HEK293 (cell line): Measurements from ENCODE around the gene TMEM203.

Experiments
- CTCF ChIA-PET: fragments of 350-600 bp; formaldehyde crosslinking; extraction: SDS; loops from one replicate; lab custom pipeline; 2021; ENCODE audit warnings: antibody characterized with exemption; lab: Yijun Ruan, JAX
- POLR2A ChIA-PET: fragments of 300-600 bp; formaldehyde crosslinking; extraction: SDS; loops from one replicate; lab custom pipeline; 2020; ENCODE audit warnings: antibody characterized with exemption, inconsistent platforms; lab: Yijun Ruan, JAX
- H3K27ac ChIP-seq: fragments of 200-500 bp; sonication (Bioruptor generic); 2 replicates; pipeline ENCODE4 v1.5.1; 2014; ENCODE audit warnings: low read depth, low read length, control low read depth, inconsistent platforms; ENCODE audit errors: extremely low read depth
- H3K36me3 ChIP-seq, 2 experiments: fragments of 200-500 bp in 1 of 2; sonication (Bioruptor generic) in 1 of 2; 1 replicate in 1 of 2; 2 replicates in 1 of 2; pipeline ENCODE4 v1.5.1; 2014 to 2017; ENCODE audit warnings: inconsistent platforms in 2 of 2, low read length in 2 of 2; ENCODE audit not compliant: control insufficient read depth in 2 of 2, insufficient read depth in 1 of 2
- H3K4me1 ChIP-seq: fragments of 200-500 bp; sonication (Bioruptor generic); 2 replicates; pipeline ENCODE4 v1.5.1; 2014; ENCODE audit warnings: mild to moderate bottlenecking, low read length, inconsistent platforms; ENCODE audit not compliant: control insufficient read depth, insufficient read depth
- H3K4me3 ChIP-seq: 2 replicates; pipeline ENCODE4 v1.5.1; 2011; ENCODE audit warnings: low read depth, mild to moderate bottlenecking, control low read depth, low read length, moderate library complexity
- H3K9me3 ChIP-seq: fragments of 200-500 bp; sonication (Bioruptor generic); 2 replicates; pipeline ENCODE4 v1.5.1; 2014; ENCODE audit warnings: low read depth, low read length, inconsistent platforms; ENCODE audit not compliant: control insufficient read depth, insufficient read depth
- FEZF1 ChIP-seq: fragments of 450-650 bp; formaldehyde crosslinking; IDR thresholded peaks from 2 replicates; pipeline ENCODE4 v1.5.1; 2016; ENCODE audit warnings: missing biosample characterization, missing genetic modification characterization
- GLI2 ChIP-seq: fragments of 450-650 bp; formaldehyde crosslinking; IDR thresholded peaks from 2 replicates; pipeline ENCODE4; 2017; ENCODE audit warnings: missing biosample characterization, missing genetic modification characterization, low read depth, borderline replicate concordance
- GLI4 ChIP-seq: fragments of 450-650 bp; formaldehyde crosslinking; IDR thresholded peaks from 2 replicates; pipeline ENCODE4 v1.5.1; 2016; ENCODE audit warnings: missing biosample characterization, missing genetic modification characterization
- GLIS2 ChIP-seq: fragments of 450-650 bp; formaldehyde crosslinking; IDR thresholded peaks from 2 replicates; pipeline ENCODE4 v1.5.1; 2016; ENCODE audit warnings: missing biosample characterization, missing genetic modification characterization
- HIC1 ChIP-seq: fragments of 450-650 bp; formaldehyde crosslinking; IDR thresholded peaks from 2 replicates; pipeline ENCODE4 v1.5.1; 2016; ENCODE audit warnings: missing biosample characterization, missing genetic modification characterization
- KLF1 ChIP-seq: fragments of 450-650 bp; formaldehyde crosslinking; IDR thresholded peaks from 2 replicates; pipeline ENCODE4 v1.5.1; 2016; ENCODE audit warnings: missing biosample characterization, missing genetic modification characterization
- KLF8 ChIP-seq: fragments of 450-650 bp; formaldehyde crosslinking; IDR thresholded peaks from 2 replicates; pipeline ENCODE4 v1.5.1; 2016; ENCODE audit warnings: missing biosample characterization, missing genetic modification characterization
- RBAK ChIP-seq: fragments of 450-650 bp; formaldehyde crosslinking; IDR thresholded peaks from 2 replicates; pipeline ENCODE4 v1.5.1; 2016; ENCODE audit warnings: missing biosample characterization, missing genetic modification characterization
- WT1 ChIP-seq: fragments of 450-650 bp; formaldehyde crosslinking; IDR thresholded peaks from 2 replicates; pipeline ENCODE4 v1.5.1; 2016; ENCODE audit warnings: missing biosample characterization, missing genetic modification characterization
- ZBTB10 ChIP-seq: fragments of 450-650 bp; formaldehyde crosslinking; IDR thresholded peaks from 2 replicates; pipeline ENCODE4 v1.5.1; 2016; ENCODE audit warnings: missing biosample characterization, missing genetic modification characterization
- ZBTB20 ChIP-seq: fragments of 450-650 bp; formaldehyde crosslinking; IDR thresholded peaks from 2 replicates; pipeline ENCODE4 v1.5.1; 2016; ENCODE audit warnings: missing biosample characterization, missing genetic modification characterization
- ZBTB7A ChIP-seq: fragments of 450-650 bp; formaldehyde crosslinking; IDR thresholded peaks from 2 replicates; pipeline ENCODE4 v1.5.1; 2016; ENCODE audit warnings: low read depth, missing biosample characterization, missing genetic modification characterization
- ZFHX2 ChIP-seq: fragments of 450-650 bp; formaldehyde crosslinking; conservative IDR thresholded peaks from 2 replicates; pipeline ENCODE4 v1.5.1; 2016; ENCODE audit warnings: missing biosample characterization, missing genetic modification characterization
- ZNF324 ChIP-seq: fragments of 450-650 bp; formaldehyde crosslinking; IDR thresholded peaks from 2 replicates; pipeline ENCODE4 v1.5.1; 2016; ENCODE audit warnings: missing biosample characterization, missing genetic modification characterization
- ZNF335 ChIP-seq: fragments of 450-650 bp; formaldehyde crosslinking; conservative IDR thresholded peaks from 2 replicates; pipeline ENCODE4 v1.5.1; 2016; ENCODE audit warnings: missing biosample characterization, missing genetic modification characterization
- ZNF354C ChIP-seq: fragments of 450-650 bp; formaldehyde crosslinking; IDR thresholded peaks from 2 replicates; pipeline ENCODE4 v1.5.1; 2016; ENCODE audit warnings: missing biosample characterization, missing genetic modification characterization, low read depth, borderline replicate concordance
- ZNF398 ChIP-seq: fragments of 450-650 bp; formaldehyde crosslinking; IDR thresholded peaks from 2 replicates; pipeline ENCODE4 v1.5.1; 2017; ENCODE audit warnings: missing biosample characterization, missing genetic modification characterization
- ZNF488 ChIP-seq: fragments of 450-650 bp; formaldehyde crosslinking; IDR thresholded peaks from 2 replicates; pipeline ENCODE4 v1.5.1; 2016; ENCODE audit warnings: missing biosample characterization, missing genetic modification characterization
- ZNF529 ChIP-seq: fragments of 450-650 bp; formaldehyde crosslinking; IDR thresholded peaks from 2 replicates; pipeline ENCODE4 v1.5.1; 2017; ENCODE audit warnings: missing genetic modification characterization, missing biosample characterization; ENCODE audit not compliant: insufficient replicate concordance
- ZNF544 ChIP-seq: fragments of 450-650 bp; formaldehyde crosslinking; IDR thresholded peaks from 2 replicates; pipeline ENCODE4 v1.5.0; 2017; ENCODE audit warnings: missing biosample characterization, missing genetic modification characterization
- ZNF621 ChIP-seq: fragments of 450-650 bp; formaldehyde crosslinking; IDR thresholded peaks from 2 replicates; pipeline ENCODE4 v1.5.1; 2017; ENCODE audit warnings: missing biosample characterization, missing genetic modification characterization
- ZNF660 ChIP-seq: fragments of 450-650 bp; IDR thresholded peaks from 2 replicates; pipeline ENCODE4 v1.5.1; 2018; ENCODE audit warnings: missing biosample characterization, mild to moderate bottlenecking, missing genetic modification characterization
- ZNF707 ChIP-seq: fragments of 450-650 bp; formaldehyde crosslinking; IDR thresholded peaks from 2 replicates; pipeline ENCODE4 v1.5.1; 2016; ENCODE audit warnings: missing biosample characterization, missing genetic modification characterization
- ZNF785 ChIP-seq: fragments of 450-650 bp; formaldehyde crosslinking; IDR thresholded peaks from 2 replicates; pipeline ENCODE4 v1.5.1; 2016; ENCODE audit warnings: missing biosample characterization, missing genetic modification characterization
- ZSCAN30 ChIP-seq: fragments of 450-650 bp; IDR thresholded peaks from 2 replicates; pipeline ENCODE4 v1.5.1; 2018; ENCODE audit warnings: missing biosample characterization, mild to moderate bottlenecking, missing genetic modification characterization, moderate library complexity
- ZXDB ChIP-seq: fragments of 450-650 bp; formaldehyde crosslinking; IDR thresholded peaks from 2 replicates; pipeline ENCODE4 v1.5.1; 2016; ENCODE audit warnings: missing biosample characterization, missing genetic modification characterization

TMEM203 gene

GRCh38 chr9:137227853-137228505, 22.5 kb upstream of the TMEM203 start:
- CTCF ChIA-PET, result interaction anchor here (0.6 to 6.7 kb wide), 25 partner anchors 9 to 440 kb away, joined by 3 to 69 read pairs (median 6); partner anchors contain the start of genes ABCA2, ANAPC2, LRRC26 and MAN1B1
- Histone ChIP-seq H3K36me3 (no peaks in the 10 kb centered on the region), H3K27ac (no peak overlapping the region), H3K4me3 (no peak overlapping the region), H3K9me3 (no peaks in the 10 kb centered on the region), H3K4me1 (peaks cover under 1% of the 10 kb centered on the region)
- POLR2A ChIA-PET, result interaction anchor here (0.6 to 17.2 kb wide), 9 partner anchors 13 to 182 kb away, joined by 3 to 304 read pairs (median 5); partner anchors contain the start of genes ANAPC2, NDOR1, NPDC1 and SAPCD2
- TF ChIP-seq ZBTB7A (tag by site-specific recombination) (no peak), ZNF529 (tag by site-specific recombination) (no peak), ZSCAN30 (tag by site-specific recombination) (no peak), ZNF488 (no peak), ZFHX2 (tag by site-specific recombination) (peak; percentile 64; the same call in 1 of the 2 replicates), GLI4 (tag by site-specific recombination) (no peak), HIC1 (peak; percentile 51), WT1 (tag by site-specific recombination) (0 out of 2 replicates have a peak, but pooled peaks have one; percentile 1), ZBTB20 (no peak), ZXDB (tag by site-specific recombination) (no peak), GLI2 (tag by site-specific recombination) (no peak), KLF1 (tag by site-specific recombination) (peak; percentile 68), ZNF621 (no peak), GLIS2 (tag by site-specific recombination) (no peak), ZNF354C (tag by site-specific recombination) (no peak), ZNF660 (tag by site-specific recombination) (no peak), ZNF335 (0 out of 2 replicates have a peak, but pooled peaks have one; percentile 16)
- TF ChIP-seq, all 188 proteins: peak for 5

- Histone ChIP-seq H3K4me1 (peaks cover 4% of the 10 kb centered on the region), H3K27ac (no peak within 1 kb of the TSS), H3K4me3 (no peak within 1 kb of the TSS), H3K9me3 (no peaks in the 10 kb centered on the region), H3K36me3 (no peaks in the 10 kb centered on the region)
- POLR2A ChIA-PET, result interaction anchor here (0.5 to 17.2 kb wide), 10 partner anchors 14 to 193 kb away, joined by 3 to 304 read pairs (median 5); partner anchors contain the start of genes ANAPC2, NDOR1, NPDC1 and SAPCD2
- CTCF ChIA-PET, result interaction anchor here (0.5 to 6.7 kb wide), 31 partner anchors 9 to 439 kb away, joined by 3 to 69 read pairs (median 5); partner anchors contain the start of genes ABCA2, ANAPC2, C8G and LRRC26
- no peak for TF ChIP-seq FEZF1 (tag by site-specific recombination)
- TF ChIP-seq GLIS2 (tag by site-specific recombination), result peak; percentile 77; the same call in 1 of the 2 replicates
- TF ChIP-seq KLF8 (tag by site-specific recombination), result peak; percentile 51; the same call in 1 of the 2 replicates
- no peak for TF ChIP-seq ZNF544 (tag by site-specific recombination)
- TF ChIP-seq ZNF324 (tag by site-specific recombination), result 0 out of 2 replicates have a peak, but pooled peaks have one; percentile 18
- TF ChIP-seq ZNF785, result no peak
- no peak for TF ChIP-seq ZNF707
- TF ChIP-seq RBAK (tag by site-specific recombination), result no peak
- TF ChIP-seq ZNF398, result 0 out of 2 replicates have a peak, but pooled peaks have one; percentile 30
- TF ChIP-seq ZBTB10 (tag by site-specific recombination), result peak; percentile 88
- TF ChIP-seq ZSCAN30 (tag by site-specific recombination), result peak; percentile 92
Measured at GRCh38 chr9:137227054-137227852, 21.8 kb upstream of the TMEM203 start, which contains the start of gene RNF224. Gene RNF224 (plus strand): TSS chr9:137227502. CDS start chr9:137228336, 834 bp downstream.
